NCI-H345 treated with DMSO at 0.1 percent for 48 hours (cell line): ENCODE data around the gene CASTOR1.
"Not testable (repeated sequence)": the region's sequence is repeated elsewhere in the genome, so short reads cannot be mapped to it uniquely, and the experiment has no call there.

ENCODE experiments used
- DNase-seq: peaks from one replicate; lab custom pipeline; 2025; ENCODE audit not compliant: unreplicated experiment; lab: John Stamatoyannopoulos, UW

CASTOR1 gene

DNA sequence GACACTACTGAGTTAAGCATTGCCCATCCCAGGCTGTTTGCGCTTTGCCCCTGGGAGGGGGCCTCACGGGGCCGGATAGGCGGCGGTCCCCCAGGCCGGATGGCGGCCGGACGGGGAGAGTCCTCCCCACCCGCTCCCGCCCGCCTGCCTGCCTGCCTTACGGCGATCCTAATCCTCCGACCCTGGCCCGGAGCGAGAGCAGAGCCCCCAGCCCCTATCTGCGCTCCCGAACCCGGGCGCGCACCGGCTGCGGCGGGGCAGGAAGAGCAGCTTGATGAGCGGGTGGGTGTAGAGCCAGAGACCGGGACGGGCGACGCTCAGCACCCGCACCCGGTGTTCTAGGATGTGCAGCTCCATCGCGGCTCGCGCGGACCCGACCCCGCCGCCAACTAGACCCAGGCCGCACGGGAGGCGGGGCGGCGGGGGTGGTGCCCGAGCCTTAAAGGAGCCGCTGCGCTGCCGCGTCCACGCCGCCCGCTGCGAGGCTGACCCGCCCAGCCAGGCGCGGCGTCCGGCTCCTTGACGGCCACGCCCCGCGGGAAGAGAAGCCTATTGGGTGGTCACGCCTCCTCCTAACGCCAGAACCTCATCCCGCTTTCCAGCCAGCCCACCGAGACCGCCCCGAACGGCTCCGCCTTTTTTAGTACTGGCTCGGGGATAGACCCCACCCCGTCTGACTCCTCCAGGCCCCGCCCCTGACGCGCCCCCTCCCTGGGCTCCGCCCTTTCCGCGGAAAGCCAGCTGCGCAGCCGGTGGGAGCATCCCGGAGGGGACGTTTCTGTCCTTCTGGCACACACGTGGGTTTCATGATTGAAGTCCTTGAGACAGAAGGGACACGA is at the start of gene CASTOR1:
CASTOR1 (minus strand) TSS at position 365 of the 839 bp plus-strand sequence; CDS start at position 357, 8 bp downstream.
- peak; percentile 74 for DNase-seq

DNA sequence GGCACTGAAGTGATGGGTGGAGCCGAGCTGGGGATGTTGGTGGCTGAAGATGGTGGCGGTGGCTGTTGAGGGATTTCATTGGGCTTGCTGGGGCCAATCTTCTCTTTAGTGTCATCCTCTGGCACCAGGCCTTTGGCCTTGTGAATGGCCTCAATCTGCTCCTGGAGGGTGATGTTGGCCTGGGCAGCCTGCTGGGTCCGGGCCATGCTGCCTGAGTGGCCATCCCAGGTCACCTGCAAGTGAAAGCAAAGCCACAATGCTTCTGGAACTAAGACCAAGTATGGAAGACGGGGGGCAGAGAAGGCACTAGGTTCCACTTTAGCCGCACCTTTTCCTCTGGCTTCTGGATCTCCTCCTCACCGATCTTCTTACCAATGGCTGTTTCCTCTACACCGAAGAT is 49.5 kb upstream of the CASTOR1 start:
- DNase-seq: no peak

DNA sequence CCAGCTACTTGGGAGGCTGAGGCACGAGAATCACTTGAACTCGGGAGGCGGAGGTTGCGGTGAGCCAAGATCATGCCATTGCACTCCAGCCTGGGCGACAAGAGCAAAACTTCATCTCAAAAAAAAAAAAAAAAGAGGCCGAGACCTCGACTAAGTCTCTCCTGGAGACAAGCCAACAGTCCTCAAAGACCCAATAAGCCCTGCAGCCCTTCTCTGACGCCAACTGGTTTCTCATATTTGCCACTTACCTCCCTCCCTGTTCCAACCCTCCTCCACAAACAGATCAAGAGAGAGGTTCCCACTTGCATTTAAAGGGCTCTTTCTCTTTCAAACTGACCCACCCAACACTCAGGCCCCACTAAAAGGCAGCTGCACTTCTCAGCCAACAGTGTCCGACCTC is 49.0 kb upstream of the CASTOR1 start:
- DNase-seq: not testable (repeated sequence)

DNA sequence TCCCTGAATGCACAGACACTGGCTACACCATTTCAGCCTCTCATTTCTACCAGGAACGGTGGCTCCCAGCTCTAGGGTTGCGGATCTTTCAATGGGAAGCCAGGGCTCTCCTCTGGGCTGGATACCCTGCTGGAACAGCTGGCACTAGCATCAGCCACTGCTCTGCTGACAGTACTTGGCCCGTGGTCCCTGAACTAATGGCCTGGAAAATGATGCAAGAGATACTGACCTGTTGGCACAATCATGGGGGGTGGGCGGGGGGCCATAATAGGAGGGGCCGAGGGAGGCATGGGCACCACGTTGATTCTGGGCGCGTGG is 48.1 kb upstream of the CASTOR1 start:
- DNase-seq: no peak

DNA sequence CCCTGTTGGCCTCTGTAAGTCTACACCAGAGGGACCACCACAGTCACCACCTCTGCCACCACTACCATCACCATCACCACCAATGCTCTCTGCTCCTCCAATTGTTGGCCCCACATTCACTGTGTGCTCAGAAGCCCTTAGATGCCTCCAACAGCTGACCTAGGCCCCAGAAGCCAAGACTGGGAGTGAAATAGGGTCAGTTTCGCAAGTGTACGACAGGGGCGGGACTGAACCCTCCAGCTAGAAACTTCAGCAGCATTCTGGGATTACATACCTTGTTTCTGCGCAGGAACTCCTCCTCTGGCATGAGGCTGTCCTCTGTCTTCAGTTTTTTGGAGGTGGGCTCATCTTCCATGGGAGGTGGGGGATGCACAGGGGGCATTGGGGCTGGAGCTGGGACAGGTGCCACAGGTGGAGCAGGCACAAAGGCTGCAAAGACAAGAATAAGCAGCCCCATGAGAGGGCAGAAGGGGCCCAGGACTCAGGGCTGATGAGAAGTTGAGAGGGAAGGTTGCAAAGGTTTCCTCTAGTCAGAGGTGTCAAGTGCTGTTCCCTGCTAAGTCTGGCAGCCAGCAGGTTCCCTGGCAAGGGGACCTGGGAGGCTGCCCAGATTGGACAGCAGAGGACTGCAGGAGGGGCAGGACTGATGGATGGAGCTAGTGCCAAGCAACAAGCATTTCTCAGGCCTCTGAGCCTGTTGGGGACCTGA is 47.6 kb upstream of the CASTOR1 start:
- no peak for DNase-seq

DNA sequence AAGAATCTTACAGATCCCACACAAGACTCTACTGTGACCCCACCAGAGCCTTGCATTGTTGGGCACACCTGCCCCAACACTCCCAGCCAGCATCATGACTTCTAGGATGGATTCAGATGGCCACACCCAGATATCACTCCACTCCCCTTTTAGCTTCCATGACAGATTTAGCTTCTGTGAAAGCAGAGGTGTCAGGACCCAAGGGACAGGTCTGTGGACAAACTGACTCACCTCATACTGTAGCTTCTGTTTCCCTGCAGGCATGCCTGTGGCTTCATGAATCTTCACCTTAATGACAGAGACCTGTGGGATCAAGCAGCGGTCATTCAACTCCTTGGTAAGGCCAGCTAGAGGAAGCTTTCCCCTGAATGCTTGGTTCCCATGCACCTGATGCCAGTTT is 45.9 kb upstream of the CASTOR1 start:
- no peak for DNase-seq

DNA sequence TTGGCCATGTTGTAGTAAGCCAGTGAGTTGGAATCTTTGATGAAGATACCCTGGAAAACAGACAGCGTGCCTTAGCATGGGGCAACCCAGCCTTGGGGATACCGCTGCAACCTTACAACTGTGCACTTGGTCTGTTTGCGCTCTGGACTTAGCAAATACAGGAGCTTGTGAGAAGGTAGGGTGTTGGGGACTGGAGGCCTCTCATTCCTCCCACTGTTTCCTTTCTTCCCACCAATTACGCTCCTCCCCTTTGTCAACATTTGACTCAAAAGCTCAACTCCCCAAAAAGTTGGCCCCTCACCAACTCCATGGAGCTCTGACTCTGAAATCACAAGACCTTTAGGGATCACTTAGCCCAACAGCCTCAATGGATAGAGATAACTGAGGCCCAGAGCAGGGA is 45.3 kb upstream of the CASTOR1 start:
- no peak for DNase-seq

DNA sequence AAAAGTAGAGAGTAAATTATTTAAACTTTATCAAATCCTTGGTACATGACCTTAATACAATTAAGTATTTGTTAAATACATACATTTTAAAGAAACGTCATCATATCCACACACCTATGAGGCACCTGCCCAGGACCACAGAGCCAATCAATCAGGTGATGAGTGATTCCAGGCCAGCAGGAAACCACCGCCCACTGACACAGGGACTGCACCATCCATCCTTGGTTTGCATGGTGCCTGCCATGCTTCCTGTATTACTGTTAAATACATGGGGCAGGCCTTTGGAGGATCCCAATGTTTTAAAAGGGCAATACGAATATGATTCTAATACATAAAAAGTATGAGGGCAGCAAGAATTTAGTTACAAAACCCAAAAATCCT is 44.4 kb upstream of the CASTOR1 start:
- DNase-seq: no peak

DNA sequence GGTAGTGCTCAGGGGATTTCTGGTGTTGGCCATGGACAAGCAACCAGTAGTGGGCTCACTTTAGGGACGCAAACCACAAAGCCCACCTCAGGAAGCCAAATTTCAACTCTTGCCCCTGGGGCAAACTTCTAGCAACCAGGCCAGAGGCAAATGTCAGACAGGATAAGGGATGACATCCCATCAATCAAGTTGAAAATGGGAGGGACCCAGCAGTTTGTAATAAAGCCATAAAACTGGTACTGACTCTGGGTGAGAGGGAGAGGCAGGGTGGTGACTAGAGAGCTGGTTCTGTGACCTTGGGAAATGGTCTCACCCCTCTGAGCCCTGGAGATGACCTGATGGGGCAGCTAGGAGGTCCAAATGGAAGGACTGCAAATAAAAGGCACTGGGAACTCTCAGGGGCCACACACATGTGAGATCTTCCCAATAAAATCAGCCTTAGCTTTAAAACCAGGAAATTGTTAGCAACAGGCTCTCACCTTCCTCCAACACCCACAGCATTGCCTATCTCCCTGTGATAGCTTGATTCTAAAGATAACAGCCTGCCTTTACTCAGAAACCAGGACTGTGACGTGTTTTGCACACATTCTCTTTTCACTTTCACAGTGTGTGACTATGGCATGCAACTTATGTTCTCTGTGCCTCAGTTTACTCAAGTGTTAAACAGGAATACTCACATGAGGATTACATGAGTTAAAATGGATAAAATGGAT is 43.8 kb upstream of the CASTOR1 start:
- DNase-seq: no peak

DNA sequence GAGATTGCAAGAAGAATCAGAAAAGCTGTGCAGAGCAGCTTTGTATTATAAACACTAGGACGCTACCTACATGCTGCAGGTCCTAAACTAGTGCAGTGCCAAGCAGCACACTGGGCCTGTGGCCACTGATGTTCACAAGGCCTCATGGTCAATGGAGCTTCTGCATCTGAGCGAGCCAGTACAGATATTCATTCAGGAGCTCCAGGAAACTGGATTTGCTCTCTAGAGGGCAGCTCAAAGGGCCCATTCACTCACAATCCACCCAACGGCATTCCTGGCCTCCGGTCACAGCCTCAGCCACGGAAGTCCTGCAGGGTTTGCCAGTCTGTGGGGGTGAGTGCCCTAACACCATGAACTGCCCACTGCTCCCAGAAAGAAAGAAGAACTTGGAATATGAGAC is 43.2 kb upstream of the CASTOR1 start:
- DNase-seq: no peak

DNA sequence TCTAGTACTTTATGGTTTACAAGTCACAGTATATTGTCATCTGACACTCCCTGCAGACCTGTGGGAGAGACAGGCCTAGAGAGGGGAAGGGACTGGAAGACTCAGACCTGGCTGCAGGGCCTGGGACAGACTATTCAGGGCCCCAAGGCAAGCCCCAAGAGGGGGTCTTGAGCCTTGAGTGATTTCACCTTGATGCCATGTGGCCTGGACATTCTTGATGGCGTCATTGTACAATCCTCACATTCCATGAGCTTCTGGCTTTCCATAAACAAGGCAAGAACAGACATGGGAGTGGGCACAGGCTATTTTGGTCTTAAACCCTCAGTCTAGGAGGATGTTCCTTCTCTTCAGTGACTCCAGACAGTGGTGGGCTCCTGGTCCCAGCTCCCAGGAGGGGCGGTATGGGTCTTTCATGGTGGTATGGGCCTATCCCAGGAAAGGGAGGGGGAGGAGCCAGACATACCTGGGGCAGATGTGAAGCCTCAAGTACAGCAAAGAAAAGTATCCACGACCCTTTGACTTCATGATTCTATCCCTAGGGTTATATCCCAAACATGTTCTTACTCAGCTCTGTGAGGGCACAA is 39.3 kb upstream of the CASTOR1 start:
- DNase-seq: no peak

DNA sequence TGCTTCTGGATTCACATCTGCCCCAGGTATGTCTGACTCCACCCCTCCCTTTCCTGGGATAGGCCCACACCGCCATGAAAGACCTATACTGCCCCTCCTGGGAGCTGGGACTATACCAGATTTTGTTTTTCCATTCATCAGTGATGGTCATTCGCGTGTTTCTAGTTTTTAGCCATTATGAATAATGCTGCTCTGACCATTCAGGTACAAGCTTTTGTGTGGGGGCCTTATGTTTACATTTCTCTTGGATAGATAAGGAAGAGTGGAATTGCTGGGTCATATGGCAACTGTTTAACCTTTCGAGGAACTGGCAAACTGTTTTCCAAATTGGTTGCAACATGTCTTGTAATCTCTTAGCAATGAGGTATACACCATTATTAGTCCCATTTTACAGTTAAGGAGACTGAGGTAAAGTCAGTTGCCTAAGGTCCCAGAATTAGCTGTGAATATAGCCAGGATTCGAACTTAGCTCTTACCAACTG is 38.6 kb upstream of the CASTOR1 start:
- no peak for DNase-seq

DNA sequence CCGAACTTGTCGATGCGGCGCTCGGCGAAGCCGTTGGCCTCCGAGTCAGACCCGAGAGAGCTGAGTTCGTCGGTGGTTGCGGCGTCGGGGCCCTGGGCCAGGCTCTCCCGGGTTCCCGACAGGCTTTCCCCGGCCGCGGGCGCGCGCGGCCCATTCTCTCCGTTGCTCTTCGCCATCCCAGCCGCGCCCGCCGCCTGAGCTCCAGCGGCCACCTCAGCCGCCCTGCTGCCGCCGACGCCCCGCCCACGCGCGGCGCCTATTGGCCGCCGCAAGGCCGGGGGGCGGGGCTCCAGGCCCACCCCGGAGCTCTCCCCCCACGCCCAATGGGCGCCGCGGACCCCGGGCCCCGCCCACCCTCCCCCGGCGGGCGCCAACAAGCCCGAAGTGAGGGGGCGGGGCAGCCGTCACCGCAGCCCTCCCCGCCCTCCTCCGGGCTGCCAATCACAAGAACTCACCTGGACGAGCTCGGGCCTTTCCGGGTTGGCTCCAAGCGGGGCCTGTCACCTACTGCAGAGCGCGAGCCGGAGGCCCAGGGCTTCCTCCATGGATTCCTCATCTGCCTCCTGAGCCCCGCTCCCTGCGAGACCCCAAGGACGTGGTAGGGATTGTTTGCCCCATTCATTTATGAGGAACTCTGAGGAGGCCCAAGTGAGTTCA is 37.5 kb upstream of the CASTOR1 start, which contains the start of gene TBC1D10A:
TBC1D10A (minus strand) TSS at position 236 of the 657 bp plus-strand sequence; CDS start at position 176, 60 bp downstream.
- DNase-seq: peak; percentile 79

DNA sequence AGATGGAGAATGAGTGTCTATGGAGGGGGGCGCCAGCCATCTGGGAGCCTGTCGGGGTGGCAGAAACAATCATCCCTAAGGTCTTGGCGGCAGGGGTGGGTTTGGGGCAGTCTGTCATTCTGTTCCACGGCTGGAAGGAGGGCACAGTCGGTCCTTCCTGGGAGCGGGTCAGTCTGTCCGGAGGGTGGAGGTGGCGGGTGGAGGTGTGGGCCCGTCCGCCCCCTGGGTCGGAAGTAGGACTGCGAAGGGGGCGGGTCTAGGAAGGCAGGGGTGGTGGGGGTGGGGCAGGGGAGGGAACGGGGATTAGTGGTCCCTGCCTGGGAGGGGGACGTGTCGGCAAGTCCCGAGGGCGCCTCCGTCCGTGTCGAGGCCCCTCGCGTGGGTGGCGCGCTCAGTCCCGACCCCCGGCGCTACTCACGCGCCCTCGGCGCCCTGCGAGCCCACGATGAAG is 37.0 kb upstream of the CASTOR1 start:
- DNase-seq: no peak

DNA sequence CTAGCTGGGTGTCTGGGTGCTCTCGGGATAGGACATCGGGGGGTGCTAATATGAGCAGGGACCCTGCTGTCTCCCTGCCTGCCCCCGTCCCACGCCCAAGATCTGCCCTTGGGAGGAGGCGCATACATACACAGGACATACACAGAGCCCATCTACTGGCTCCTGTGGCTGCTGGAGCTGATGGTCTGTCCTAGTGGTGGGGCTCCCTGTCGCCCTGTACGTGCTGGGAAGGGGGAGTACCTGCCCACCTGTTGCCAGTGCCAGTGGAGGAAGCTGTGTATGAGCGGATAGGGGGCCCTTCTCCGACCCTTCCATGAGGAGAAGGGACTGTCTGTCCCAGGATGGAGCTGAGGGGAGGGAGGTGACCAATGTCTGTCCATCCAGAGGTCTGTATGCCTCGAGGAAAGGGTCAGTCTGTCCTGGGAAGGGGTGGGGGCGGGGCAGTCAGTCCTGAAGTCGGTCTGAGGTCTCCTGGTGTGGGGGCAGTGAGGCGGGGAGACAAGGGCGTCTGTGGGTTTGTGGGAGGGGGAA is 36.5 kb upstream of the CASTOR1 start:
- no peak for DNase-seq

DNA sequence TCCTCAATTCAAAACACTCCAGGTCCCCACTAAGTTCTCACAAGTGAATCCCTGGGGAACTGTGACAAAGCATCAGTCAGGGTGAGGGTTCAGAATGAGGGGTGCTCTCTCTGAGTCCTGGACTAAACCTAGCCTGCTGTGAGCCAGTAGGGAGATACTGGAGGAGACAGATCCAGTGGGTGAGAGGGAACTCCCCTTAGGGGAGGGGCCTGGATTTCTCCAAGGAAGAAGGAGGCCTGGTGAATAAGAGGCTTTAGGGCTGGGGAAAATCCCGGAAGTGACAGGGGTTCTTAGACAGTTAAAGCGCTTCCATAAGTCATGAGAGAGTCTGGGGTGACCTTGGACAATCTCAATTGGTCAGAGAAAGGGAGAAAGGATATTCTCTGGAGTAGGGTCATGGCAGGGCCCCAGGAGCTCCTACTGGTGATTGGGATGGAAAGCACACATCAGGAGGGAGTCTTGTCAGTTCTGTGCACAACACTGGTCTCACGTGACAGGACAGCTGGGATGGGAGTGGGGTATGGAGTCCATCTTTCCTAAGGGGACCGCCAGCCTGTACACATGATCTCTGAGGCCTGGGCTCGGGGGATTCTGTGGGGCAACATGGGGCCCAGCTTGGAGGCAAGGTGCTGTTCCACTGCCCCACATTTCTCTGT is 35.9 kb upstream of the CASTOR1 start:
- DNase-seq: no peak

DNA sequence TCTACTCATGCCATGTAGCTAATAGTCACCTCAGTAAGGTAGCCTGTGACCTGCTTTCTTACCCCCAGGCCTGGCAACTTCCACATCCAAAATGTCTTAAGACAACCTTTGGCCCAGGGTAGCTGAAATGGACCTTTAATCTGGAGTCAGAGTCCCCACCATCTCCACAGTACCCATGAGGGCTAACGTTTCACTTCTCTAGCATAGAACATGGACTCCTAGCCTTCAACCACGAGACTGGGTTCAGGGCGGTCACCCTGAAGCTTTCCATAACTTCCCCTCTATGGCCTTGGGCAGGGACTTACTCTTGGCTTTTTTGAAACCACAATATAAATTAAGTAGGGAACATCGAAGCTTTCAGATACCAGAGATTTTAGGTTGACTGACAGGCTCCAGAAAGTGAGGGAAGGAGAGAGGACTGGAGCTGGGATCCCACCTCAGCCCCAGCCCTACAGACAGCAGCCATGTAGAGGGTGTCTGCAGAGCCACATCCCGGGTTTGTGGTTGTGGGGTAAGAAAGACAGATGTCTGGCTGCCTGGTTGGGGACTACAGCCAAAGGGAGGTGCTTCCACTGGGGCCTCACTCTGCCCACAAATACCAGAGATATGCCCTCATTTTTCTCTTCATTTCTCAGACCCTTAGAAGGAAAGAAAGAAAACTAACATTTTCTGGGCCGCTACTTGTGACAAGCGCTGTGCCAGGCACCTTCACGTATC is 34.9 kb upstream of the CASTOR1 start:
- DNase-seq: no peak

DNA sequence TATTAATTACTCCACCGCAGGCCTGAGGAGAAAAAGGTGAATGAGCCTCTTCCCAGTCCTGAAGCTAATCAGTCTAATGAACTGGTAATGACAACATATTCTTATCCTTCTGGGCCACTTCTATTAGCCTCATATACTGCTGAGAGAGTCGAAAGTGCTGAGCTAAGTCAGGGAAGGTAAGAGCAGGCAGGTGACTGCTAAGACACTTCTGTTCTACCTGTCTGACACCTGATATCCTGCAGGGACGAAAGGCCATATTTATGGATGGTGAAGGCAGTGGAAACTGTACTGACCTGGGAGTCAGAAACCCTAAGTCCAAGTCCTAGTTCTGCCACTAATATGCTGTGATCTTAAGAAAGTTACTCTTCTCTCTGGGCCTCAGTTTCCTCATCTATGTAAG is 33.9 kb upstream of the CASTOR1 start:
- DNase-seq: no peak

DNA sequence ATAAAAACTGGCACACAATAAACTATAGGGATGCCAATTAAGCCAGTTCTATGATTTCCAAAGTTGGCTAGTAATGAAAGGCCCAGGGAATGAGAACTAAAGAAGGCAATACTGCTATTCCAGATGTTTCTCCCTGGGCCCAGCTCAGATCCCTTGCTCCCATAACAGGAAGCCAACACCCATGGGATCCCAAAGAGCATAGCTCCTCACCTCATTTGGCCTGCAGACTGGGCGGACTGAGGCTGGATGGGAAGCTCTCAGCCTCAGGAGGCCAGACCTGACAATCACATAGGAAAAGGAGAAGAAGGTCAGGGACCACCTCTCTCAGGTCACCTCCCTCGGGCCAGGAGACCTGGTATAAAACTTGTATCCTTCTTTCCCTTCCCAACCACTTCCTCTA is 32.2 kb upstream of the CASTOR1 start:
- DNase-seq: no peak
